OCI-M1 (cell line): ENCODE measurements around the gene LRRC74A.
"Not testable (repeated sequence)": the region's sequence is repeated elsewhere in the genome, so short reads cannot be mapped to it uniquely, and the experiment has no call there.

Source experiments
- DNase-seq: peaks from one replicate; lab custom pipeline; 2025; lab: John Stamatoyannopoulos, UW

Gene LRRC74A

DNA sequence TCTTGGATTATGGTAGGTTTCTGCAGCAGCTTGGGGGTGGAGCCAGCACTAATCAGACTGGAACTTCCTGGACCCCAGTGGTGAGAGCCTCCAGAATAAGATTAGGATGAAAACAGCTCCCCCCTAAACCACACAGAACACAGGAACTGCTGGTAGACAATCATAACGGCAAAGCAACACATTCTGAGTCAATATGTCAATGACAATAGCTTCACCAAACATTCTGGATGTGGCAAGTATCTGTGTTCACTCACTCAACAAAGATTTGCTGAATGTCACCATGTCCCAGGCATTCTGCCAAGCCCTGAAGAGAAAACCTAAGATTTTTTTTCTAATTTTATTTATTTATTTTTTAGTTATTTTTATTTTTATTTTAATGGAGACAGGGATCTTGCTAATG lies 65.2 kb downstream of the LRRC74A start:
- no peak for DNase-seq

DNA sequence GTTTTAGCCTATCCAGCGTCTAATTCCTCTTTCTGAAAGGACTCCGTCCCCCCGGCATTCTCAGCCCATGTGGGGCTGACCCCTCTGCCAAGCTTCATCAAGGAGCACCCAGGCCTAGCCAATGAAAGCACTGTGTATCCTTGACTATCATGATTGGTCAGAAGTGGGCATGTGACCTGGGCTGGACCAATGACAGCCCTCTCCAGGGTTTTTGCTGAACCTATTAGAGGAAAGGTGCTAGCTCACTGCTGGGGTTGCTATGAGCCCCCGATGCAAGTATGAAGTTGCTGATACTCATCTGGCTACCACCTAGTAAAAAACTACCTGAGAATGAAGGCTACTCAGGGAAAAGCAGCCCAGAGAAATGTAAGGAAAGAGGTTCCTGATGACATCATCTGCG lies 68.1 kb downstream of the LRRC74A start:
- no peak for DNase-seq

- DNase-seq = not testable (repeated sequence)
Measured at GRCh38 chr14:76898006-76898405, 71.8 kb downstream of the LRRC74A start.

- DNase-seq = no peak
Measured at GRCh38 chr14:76900682-76901081, 74.5 kb downstream of the LRRC74A start.

DNA sequence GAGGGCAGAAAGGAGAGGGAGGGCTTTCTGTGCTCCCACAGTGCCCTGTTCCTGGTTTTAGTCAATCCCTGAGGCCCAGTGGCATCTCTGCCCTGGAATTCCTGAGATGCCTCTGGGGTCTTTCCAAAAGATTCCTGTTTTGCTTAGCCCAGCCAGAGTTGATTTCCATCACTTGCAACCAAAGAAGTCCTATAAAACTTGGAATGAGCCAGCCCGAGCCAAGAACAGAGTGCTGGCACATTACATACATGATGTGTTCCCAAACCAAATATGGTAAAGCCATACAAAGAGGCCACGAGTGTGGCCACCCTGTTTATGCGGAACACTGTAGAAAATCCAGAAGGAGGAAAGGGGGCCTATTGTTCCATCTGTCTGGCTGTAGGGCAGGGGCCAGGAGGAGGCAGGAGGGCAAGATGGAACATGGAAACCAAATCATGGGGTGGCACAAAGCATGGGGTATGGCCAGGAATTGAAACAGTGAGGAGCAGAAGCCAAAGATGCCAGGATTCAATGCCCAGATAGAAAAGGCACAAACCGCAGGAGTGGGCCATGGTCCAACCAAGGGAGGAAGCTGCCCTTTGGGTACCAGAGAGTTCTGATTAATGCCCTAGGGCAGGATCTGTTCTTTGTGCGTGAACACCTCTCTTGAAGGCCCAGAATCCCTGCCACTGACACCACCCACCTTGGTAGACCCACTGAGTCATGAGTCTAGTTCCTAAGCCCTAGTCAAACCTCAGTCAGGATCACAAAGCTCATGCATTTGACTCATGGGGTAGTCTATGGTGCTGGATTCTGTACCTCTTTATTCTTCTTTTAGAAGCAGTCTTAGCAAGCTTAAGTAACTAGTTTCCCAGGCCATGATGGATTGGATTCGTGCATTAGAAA lies 75.2 kb downstream of the LRRC74A start:
- DNase-seq = no peak

DNA sequence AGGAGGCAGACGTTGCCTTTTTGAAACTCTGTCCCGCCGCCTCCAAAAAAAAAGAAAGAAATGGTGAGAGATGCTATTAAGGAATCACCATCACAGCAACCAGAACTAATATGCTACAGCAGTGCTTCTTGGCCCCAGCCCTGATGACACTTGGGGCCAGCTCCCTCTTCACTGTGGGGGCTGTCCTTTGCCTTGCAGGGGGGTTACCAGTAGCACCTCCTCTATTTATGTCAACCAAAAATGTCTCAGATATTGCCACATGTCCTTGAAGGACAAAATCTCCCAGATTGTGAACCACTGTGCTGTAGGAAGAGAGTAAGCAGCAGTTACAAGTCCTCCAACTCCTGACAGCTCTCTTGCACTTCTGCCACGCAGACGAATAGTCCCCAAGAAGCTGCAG lies 76.4 kb downstream of the LRRC74A start:
- DNase-seq = no peak

DNA sequence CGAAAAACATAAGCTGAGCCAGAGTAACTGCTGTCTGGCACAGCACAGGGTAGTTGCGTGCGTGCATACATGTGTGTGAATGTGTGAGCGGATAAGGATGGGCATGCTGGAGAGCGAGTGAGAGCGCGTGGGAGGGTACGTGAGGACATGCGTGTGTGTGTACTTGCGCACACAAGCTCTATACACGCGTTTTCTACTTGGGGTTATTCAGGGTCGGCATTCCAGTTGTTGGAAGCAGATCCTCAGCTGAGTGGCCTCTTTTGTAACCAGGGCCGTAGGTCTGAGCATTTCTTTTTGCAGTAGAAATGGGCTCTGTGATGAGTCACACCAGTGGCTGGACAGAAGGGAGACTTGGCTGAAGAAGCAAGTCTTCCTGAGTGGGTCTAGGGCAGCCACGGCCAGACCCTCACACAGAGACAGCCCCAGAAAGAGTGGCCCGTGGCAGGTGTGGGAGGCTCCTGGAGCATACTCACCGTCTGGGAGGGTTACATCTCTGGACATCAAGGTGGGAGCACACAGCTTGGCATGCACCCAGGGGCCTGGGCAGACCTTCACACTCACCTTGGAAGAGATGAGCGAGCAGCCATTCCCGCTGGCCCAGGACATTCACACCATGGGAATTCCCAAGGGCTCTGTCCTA lies 78.0 kb downstream of the LRRC74A start:
- DNase-seq = no peak

- DNase-seq = peak; percentile 58
Measured at GRCh38 chr14:76904740-76905569, 78.7 kb downstream of the LRRC74A start.

DNA sequence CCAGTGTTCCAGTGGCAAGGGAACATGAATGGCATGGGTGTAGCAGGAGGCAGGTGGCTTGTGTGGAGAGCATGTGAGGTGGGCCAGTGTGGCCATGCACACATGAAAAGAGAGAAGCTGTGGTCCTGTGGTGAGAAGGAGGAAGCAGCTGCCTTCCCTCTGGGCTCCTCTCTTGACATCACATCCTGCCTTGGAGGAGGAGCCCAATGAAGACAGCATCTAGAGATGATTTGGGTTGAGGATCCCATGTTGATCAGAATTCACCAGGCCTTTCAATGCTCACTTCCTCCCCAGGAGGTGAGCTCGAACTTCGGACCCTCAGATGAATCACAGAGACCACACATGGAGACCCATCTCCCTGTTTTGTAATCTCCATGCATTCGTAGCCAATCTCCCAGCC lies 82.6 kb downstream of the LRRC74A start:
- DNase-seq = peak; percentile 40

GRCh38 chr14:76909266-76909665 lies 83.1 kb downstream of the LRRC74A start:
- DNase-seq = no peak

GRCh38 chr14:76910371-76910890 lies 84.2 kb downstream of the LRRC74A start:
- DNase-seq = no peak

- no peak for DNase-seq
Measured at GRCh38 chr14:76911473-76911872, 85.3 kb downstream of the LRRC74A start.

DNA sequence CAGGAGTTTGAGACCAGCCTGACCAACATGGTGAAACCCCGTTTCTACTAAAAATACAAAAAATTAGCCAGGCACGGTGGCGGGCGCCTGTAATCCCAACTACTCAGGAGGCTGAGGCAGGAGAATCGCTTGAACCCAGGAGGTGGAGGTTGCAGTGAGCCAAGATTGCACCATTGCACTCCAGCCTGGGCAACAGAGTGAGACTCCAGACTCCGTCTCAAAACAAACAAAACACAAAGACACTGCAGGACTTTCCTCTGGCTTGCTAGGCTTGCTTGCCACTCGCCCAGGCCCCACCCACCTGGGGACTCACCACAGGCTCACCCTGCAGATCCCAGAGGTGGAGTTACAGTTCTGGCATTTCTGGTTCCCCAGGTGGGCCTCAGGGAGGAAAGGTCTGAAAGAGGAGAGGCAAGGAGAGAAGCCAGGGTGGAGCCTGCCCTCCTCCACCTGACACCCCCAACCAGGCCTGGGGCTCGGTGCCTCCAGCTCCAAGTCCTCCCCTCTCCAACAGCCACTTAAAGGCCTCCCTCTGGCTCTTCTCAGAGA lies 88.4 kb downstream of the LRRC74A start:
- not testable (repeated sequence) for DNase-seq

DNA sequence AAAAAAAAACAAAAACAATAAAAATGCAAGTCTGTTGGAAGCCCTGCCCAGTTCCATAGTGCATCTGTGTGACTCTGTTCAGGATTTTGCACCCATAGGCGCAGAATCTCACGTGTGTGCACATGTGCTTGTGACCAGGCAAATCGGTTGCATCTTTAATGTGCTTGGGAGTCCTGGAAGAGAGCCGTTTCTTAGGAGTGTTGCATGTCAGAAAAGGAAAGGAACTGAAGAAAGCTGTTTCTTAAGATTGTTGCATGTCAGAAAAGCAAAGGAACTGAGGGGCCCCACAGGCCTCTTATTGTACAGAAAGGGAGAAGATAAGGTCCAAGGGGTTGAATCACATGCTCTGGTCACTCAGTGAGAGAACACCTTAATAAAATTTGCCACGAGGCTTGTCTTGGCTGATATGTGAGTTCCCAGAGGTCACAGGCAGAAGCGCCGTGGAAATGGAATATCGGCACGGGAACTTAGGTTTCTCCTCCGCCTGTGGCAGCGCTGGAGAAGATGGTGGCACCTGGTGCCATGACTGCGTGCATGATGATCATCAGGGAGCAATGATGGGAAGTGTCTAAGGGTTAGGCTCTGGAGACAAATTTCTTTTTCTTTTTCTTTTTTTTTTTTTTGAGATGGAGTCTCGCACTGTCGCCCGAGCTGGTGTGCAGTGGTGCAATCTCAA lies 90.0 kb downstream of the LRRC74A start:
- no peak for DNase-seq

GRCh38 chr14:76917158-76917596 lies 91.0 kb downstream of the LRRC74A start:
- DNase-seq = peak; percentile 41

DNA sequence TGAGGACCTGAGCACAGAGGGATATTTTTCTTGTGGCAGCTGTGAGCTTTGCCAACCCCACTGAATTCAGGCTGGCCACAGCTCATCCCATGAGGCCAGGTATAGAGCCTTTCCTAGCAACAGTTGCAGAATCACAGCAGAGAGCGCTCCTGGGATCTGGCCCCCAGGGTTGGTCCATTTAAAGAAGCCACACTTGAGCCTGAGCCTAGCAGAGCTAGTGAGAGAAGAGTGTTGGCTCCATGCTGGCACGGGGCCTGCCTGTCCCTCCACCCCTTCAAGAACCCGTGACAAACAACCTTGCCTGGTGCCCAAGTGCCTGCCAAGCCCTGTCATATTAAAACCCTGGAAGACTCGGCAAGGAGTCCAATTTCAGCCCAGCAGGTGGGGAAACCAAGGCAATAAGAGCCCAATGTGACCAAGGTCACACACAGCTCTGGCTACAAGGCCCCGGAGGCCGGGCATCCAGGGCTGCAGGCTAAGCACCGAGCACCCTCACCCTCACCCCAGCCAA lies 91.6 kb downstream of the LRRC74A start:
- DNase-seq = no peak

DNA sequence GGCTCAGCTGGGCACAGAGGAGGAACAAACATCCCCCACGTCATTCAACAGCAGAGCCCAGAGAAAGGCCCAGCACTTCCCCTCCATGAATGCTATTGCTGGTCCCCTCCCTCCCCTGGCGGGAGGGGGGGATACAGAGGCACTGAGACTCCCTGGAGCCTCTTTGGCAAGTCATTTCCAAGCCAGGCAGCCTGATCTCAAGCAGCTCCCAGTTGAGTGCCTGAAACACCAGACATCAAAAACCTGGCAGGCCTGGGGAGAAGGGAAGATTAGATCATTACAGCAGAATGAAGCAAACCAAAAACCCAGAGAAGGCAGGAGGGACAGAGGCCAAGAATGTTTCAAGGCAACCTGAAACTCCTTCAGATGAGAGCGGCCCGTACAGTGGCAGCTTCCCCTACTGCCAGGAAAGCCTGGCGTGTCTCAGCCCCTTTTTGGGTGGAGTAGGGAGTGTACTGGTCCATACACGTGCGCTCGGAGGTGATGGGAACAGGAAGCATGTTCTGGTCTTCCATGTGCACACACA lies 92.1 kb downstream of the LRRC74A start:
- peak; percentile 25 for DNase-seq

DNA sequence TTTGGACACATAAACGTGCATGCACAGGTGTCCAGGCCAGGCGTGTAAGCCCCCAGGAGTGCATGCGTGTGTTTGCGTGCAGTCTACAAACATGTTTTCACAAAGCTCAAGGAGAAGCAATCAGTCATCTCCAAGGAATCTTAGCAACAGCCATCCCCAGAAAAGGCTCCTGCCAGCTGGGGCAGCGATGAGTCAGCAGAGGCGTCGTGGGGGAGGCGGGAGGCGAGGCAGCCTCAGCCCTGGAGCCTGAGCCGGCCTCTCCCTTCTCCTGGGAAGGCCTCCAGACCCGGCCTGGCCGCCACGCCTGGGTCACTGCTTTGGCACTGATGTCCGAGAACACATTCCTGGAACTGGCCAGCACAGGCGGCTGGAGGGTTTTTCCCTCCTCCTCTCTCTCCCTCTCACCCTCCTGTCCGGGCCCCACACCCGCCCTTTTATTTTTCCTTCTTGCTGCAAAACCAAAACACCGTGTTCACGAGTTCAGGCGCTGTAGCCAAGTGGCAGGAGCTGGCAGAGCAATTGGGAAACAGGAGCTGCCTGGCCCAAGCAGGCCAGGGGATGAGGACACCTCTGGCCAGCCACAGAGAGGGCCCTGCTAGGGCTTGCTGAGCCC lies 92.7 kb downstream of the LRRC74A start:
- DNase-seq = peak; percentile 75
